ENCODE results near the gene SH2D6.

DNA sequence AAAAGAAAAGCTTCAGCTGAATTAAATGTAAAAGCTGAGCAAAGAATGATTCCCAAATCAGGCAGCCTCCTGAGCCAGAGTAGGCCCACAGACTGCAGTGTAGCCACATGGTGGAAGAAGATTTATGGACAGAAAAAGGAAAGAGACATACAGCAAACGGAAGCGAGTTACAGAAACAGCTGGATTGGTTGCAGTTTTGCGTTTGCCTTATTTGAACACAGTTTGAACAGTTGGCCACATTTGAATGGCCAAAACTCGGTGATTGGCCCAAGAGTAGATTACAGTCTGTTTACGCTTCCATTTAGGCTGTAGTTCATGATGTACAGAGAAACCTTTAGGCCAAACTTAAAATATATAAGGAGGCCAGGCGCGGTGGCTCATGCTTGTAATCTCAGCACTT is 35.1 kb downstream of the SH2D6 start:
- no peak for TF ChIP-seq POLR2A (IDR thresholded peaks at IDR 0.05)
- TF ChIP-seq, protein P1, sequence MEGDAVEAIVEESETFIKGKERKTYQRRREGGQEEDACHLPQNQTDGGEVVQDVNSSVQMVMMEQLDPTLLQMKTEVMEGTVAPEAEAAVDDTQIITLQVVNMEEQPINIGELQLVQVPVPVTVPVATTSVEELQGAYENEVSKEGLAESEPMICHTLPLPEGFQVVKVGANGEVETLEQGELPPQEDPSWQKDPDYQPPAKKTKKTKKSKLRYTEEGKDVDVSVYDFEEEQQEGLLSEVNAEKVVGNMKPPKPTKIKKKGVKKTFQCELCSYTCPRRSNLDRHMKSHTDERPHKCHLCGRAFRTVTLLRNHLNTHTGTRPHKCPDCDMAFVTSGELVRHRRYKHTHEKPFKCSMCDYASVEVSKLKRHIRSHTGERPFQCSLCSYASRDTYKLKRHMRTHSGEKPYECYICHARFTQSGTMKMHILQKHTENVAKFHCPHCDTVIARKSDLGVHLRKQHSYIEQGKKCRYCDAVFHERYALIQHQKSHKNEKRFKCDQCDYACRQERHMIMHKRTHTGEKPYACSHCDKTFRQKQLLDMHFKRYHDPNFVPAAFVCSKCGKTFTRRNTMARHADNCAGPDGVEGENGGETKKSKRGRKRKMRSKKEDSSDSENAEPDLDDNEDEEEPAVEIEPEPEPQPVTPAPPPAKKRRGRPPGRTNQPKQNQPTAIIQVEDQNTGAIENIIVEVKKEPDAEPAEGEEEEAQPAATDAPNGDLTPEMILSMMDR (IDR thresholded peaks at IDR 0.05): no peak
